ENCODE measurements around the gene ITPK1. TPM values are rescaled to one million over a fixed set of nuclear protein-coding genes. Genes with fewer than 3 reads are reported as not detected.
A peak's percentile ranks its signal among the peaks of the same experiment; 100 is the strongest.

The ITPK1 gene
- total and polyA plus RNA-seq, 2 experiments from 2014 or later, result 35.9 to 101 TPM

DNA sequence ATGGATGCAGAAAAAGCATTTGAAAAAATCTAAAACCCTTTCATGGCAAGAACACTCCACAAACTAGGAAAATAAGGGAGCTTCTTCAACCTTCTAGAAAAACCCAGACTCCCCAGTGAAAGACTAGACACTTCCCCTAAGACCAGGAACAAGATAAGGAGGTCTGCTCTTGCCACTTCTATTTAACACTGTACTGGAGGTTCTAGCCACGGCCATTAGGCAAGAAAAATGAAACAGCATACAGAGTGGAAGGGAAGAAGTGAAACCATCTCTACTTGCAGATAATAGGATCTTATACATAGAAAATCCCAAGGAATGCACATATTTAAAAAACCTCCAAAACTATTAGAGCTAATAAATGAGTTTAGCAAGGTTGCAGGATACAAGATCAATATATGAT is 150.4 kb downstream of the ITPK1 start (continued):
- TF ChIP-seq, protein P1, sequence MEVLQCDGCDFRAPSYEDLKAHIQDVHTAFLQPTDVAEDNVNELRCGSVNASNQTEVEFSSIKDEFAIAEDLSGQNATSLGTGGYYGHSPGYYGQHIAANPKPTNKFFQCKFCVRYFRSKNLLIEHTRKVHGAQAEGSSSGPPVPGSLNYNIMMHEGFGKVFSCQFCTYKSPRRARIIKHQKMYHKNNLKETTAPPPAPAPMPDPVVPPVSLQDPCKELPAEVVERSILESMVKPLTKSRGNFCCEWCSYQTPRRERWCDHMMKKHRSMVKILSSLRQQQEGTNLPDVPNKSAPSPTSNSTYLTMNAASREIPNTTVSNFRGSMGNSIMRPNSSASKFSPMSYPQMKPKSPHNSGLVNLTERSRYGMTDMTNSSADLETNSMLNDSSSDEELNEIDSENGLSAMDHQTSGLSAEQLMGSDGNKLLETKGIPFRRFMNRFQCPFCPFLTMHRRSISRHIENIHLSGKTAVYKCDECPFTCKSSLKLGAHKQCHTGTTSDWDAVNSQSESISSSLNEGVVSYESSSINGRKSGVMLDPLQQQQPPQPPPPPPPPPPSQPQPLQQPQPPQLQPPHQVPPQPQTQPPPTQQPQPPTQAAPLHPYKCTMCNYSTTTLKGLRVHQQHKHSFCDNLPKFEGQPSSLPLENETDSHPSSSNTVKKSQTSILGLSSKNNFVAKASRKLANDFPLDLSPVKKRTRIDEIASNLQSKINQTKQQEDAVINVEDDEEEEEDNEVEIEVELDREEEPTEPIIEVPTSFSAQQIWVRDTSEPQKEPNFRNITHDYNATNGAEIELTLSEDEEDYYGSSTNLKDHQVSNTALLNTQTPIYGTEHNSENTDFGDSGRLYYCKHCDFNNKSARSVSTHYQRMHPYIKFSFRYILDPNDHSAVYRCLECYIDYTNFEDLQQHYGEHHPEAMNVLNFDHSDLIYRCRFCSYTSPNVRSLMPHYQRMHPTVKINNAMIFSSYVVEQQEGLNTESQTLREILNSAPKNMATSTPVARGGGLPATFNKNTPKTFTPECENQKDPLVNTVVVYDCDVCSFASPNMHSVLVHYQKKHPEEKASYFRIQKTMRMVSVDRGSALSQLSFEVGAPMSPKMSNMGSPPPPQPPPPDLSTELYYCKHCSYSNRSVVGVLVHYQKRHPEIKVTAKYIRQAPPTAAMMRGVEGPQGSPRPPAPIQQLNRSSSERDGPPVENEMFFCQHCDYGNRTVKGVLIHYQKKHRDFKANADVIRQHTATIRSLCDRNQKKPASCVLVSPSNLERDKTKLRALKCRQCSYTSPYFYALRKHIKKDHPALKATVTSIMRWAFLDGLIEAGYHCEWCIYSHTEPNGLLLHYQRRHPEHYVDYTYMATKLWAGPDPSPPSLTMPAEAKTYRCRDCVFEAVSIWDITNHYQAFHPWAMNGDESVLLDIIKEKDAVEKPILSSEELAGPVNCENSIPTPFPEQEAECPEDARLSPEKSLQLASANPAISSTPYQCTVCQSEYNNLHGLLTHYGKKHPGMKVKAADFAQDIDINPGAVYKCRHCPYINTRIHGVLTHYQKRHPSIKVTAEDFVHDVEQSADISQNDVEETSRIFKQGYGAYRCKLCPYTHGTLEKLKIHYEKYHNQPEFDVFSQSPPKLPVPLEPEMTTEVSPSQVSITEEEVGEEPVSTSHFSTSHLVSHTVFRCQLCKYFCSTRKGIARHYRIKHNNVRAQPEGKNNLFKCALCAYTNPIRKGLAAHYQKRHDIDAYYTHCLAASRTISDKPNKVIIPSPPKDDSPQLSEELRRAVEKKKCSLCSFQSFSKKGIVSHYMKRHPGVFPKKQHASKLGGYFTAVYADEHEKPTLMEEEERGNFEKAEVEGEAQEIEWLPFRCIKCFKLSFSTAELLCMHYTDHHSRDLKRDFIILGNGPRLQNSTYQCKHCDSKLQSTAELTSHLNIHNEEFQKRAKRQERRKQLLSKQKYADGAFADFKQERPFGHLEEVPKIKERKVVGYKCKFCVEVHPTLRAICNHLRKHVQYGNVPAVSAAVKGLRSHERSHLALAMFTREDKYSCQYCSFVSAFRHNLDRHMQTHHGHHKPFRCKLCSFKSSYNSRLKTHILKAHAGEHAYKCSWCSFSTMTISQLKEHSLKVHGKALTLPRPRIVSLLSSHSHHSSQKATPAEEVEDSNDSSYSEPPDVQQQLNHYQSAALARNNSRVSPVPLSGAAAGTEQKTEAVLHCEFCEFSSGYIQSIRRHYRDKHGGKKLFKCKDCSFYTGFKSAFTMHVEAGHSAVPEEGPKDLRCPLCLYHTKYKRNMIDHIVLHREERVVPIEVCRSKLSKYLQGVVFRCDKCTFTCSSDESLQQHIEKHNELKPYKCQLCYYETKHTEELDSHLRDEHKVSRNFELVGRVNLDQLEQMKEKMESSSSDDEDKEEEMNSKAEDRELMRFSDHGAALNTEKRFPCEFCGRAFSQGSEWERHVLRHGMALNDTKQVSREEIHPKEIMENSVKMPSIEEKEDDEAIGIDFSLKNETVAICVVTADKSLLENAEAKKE (CRISPR knock-in tag; IDR thresholded peaks at IDR 0.05), result no peak
- no peak for TF ChIP-seq CREB1 (CRISPR knock-in tag; IDR thresholded peaks at IDR 0.05; ENCODE audit: low read depth)

DNA sequence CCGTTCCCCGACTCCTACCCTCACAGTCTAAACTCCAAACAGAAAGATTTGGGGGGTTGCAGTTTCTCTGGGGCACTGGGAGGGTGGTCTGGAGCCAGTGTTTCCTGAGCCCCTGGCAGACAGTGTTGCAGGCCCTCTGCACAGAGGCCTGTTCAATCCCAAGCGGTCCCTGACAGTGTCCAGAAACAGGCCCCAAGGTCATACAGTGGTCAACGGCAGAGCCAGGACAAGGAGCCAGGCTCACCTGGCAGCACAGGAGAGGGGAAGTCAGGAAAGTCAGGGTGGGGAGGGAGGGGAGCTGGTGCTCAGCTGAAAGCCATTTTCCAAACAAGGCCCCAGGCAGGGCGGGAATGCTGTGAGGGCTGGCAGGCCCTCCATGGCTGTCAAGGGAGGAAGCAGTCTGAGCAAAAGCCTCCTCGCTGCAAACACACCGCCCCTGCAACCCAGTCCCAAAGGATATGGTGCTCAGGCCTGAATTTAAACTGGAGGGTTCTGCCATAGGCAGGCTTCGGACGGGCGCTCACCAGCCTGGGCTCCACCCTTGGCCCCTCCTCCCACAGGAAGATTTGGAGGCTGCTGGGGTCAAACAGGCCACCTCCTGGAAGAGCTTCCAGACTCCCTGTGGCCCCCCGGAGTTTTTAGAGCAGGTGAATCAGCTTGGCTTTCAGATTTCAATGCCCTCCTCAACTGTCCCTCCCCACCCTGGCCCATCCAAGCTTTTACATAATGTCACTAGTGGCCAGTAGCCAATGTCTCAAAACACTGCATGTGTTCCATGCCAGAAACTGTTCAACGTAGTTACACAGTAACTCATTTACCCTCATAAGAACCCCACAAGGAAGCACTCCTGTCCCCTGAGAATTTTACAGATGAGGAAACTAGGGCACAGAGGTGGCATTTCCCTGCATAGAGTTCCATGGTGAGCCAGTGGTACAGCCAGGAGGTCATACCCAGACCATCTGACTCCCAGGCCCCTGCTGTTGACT is 151.3 kb downstream of the ITPK1 start:
- peaks cover 39% of the 10 kb centered on the region for H3K79me2 ChIP-seq (replicated peaks; ENCODE audit: insufficient read depth)
- peaks cover 26% of the 10 kb centered on the region for H4K20me1 ChIP-seq (replicated peaks; ENCODE audit: insufficient read depth)
- H3K27ac Mint-ChIP-seq, result no peak overlapping the region
- DNase-seq (ENCODE audit: low spot score), result no peak
- H3F3A ChIP-seq (replicated peaks; ENCODE audit: low read depth), result no peaks in the 10 kb centered on the region
- H3K4me3 ChIP-seq, result no peak overlapping the region
- H3K27me3 Mint-ChIP-seq (ENCODE audit: insufficient read depth, low read depth, poor library complexity), result peaks cover 20% of the 10 kb centered on the region
- no peak overlapping the region for H3K4me3 Mint-ChIP-seq
- H3K4me2 ChIP-seq, result no peak overlapping the region
- peaks cover 27% of the 10 kb centered on the region for H3K4me1 Mint-ChIP-seq
- 0 out of 3 replicates have a peak, but pooled peaks cover 5% of the 10 kb centered on the region for H3K9me3 Mint-ChIP-seq
- H3K27me3 ChIP-seq (ENCODE audit: insufficient read depth), result no peaks in the 10 kb centered on the region
- H3K36me3 Mint-ChIP-seq (ENCODE audit: low read depth), result peaks cover 28% of the 10 kb centered on the region
- no peak overlapping the region for H2AFZ ChIP-seq
- ATAC-seq, result peak; percentile 27
- H3K36me3 ChIP-seq (ENCODE audit: insufficient read depth), result no peaks in the 10 kb centered on the region
- H3K4me1 ChIP-seq (ENCODE audit: insufficient read depth), result no peaks in the 10 kb centered on the region; the same call in 1 of the 2 replicates
- H3K9me2 ChIP-seq (ENCODE audit: insufficient read depth), result no peaks in the 10 kb centered on the region
- no peak overlapping the region for H3K27ac ChIP-seq (ENCODE audit: low read depth)
- TF ChIP-seq JUNB (IDR thresholded peaks at IDR 0.05; ENCODE audit: unreplicated experiment), result no peak
- no peak for TF ChIP-seq NANOG (IDR thresholded peaks at IDR 0.05; ENCODE audit: borderline replicate concordance)
- no peak for TF ChIP-seq POLR2AphosphoS5 (IDR thresholded peaks at IDR 0.05; ENCODE audit: low read depth)
- TF ChIP-seq, protein P1 (CRISPR knock-in tag; IDR thresholded peaks at IDR 0.05), result no peak
- no peak for TF ChIP-seq STAT1 (IDR thresholded peaks at IDR 0.05; ENCODE audit: unreplicated experiment)

All from GM23338 (cell line).